ENCODE measurements around the gene PDLIM5.
"Not testable (repeated sequence)": the region's sequence is repeated elsewhere in the genome, so short reads cannot be mapped to it uniquely, and the experiment has no call there.

PDLIM5 gene

DNA sequence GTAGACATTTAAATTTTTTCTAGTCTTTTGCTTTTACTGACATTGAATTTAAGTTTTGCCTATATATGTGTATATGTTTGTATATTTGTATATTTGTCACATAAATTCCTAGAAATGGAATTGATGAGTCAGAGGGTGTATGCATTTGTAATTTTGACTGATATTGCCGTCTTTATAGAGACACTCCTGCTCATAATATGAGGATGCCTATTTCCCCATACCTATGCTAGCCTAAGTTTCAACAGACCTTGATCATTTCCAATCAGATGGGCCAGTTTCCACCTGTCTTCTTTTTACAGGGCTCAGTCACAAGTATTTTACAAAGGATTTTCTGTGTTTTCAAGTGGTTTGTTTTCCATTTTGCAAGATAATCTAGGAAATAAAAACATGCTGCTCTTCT, 10.8 kb downstream of the PDLIM5 start:
- no peak for DNase-seq (ENCODE audit: low read depth)

DNA sequence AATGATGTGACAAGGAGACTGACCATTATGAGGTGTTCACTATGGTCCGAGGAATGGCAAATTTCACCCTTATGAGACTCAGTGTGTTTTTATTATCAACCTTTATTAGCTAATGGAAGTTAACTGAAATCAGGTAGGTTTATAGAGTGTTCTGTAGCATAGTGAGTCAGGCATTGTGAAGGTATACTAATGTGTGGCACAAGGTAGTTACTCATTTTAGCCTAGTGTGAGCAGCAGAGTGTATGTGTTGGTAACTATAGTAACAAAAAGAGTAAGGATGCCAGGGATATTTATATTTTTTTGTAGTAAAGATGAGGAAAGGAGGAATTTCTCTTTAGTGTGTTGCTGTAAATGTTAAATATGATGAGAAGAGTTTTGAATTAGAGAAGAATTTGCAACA, 12.0 kb downstream of the PDLIM5 start:
- peak; percentile 28 for DNase-seq (ENCODE audit: low read depth)

DNA sequence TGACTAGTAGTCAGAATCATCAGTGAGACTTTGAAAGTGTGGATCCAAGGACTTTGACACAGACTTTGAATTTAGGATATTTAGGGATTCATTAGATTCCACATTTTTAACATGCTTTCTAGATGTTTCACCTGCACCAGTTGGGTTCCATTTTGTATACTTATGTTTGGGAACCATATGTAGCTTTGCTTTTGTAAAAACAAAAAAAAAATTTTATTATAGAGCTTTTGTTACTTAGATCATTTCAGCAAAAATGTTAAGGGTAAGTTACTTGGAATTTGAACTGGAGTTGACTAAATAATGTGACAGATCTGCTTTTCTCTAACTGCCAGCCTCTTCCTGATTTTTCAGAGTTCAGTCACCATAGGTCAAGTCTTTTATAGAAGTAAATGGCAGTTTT, 14.6 kb downstream of the PDLIM5 start:
- no peak for DNase-seq (ENCODE audit: low read depth)

DNA sequence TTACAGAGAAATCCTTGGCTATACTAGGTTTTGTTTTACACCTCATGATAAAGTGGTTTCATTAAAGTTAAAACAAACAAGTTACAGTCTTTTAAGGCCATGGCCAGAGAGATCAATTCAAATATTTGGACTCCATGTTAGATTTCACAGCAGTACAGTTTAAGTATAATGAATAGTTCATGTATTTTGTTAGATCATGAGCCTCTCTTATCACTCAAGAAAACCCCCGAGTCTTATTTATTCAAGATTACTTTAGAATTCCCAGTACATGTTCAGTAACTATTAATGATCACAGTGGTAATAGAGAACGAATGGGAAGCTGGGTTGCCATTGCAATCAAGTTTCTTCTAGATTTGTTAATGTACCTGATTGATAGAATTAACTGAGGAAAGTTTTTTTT, 15.2 kb downstream of the PDLIM5 start:
- no peak for DNase-seq (ENCODE audit: low read depth)

DNA sequence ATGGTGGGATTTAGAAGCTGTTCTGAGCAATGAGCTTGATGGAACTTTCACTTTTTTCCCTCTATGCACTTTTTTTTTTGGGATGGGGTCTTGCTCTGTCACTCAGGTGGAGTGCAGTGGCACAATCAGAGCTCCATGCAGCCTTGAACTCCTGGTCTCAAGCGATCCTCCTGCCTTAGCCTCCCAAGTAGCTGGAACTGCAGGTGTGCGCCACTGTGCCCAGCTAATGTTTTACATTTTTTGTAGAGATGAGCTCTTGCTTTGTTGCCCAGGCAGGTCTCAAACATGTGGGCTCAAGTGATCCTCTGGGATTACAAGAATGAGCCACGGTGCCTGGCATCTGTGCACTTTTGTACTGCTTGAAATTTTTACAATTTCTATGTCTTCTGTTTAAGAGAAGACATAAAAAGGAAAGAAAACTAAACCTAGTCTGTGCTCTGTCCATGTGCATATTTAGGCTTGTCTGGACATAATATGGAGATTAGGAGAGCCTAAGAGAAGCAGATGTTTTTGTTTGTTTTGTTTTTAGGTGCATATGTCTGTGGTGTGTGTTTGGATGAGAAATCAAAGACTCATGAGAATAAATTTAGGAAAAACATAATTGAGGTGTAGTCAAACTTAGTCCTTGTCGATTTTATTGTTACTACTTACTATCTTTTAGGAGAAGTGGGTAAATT, 16.5 kb downstream of the PDLIM5 start:
- DNase-seq (ENCODE audit: low read depth) = no peak

DNA sequence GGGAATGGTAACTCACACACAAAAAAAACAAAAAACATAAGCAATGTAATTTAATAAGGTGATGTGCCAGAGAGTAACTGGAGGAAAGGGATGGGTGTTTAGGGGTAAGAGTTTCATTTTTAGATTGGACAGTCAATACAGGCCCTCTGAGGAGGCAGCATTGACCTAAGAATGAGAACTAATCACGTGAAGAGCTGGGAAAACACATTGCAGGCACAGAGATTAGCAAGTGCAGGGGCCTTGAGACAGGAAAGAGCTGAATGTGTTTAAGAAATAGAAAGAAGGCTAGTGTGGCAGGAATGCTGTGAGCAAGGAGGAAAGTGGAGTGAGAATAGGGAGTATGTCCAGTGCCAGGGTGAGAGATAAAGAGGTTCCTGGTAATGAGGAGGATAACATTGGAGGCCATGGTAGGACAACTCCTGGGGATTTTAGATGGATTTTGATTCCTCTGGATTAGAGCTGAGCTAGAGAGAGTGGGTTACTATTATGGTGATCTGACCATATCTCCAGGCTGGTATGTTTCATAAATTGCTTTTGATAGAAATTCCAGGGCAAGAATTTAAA, 17.6 kb downstream of the PDLIM5 start:
- no peak for DNase-seq (ENCODE audit: low read depth)

DNA sequence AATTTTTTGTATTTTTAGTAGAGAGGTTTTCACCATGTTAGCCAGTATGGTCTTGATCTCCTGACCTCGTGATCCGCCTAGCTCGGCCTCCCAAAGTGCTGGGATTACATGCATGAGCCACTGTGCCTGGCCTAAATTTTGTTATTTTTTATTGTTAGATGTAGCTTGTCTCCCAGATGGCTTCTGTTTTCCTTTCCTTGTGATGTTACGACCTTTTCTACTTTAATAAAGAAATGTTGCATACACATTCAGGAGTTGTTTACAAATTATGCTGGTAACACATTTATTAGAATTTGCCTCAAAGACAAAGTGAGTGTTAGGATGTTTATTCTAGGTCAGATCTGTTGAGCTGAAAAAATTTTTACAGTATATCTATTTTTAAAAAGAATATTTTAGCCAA, 18.4 kb downstream of the PDLIM5 start:
- DNase-seq (ENCODE audit: low read depth) = no peak

DNA sequence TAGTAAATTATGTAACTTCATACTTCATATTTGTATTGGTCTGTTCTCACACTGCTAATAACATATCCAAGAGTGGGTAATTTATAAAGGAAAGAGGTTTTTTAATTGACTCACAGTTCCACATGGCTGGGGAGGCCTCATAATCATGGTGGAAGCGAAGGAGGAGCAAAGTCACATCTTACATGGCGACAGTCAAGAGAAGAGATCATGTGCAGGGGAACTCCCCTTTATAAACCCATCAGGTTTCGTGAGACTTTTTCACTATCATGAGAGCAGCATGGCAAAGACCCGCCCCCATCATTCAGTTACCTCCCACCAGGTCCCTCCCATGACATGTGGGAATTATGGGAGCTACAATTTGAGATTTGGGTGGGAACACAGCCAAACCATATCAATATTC, 19.0 kb downstream of the PDLIM5 start:
- not testable (repeated sequence) for DNase-seq (ENCODE audit: low read depth)

DNA sequence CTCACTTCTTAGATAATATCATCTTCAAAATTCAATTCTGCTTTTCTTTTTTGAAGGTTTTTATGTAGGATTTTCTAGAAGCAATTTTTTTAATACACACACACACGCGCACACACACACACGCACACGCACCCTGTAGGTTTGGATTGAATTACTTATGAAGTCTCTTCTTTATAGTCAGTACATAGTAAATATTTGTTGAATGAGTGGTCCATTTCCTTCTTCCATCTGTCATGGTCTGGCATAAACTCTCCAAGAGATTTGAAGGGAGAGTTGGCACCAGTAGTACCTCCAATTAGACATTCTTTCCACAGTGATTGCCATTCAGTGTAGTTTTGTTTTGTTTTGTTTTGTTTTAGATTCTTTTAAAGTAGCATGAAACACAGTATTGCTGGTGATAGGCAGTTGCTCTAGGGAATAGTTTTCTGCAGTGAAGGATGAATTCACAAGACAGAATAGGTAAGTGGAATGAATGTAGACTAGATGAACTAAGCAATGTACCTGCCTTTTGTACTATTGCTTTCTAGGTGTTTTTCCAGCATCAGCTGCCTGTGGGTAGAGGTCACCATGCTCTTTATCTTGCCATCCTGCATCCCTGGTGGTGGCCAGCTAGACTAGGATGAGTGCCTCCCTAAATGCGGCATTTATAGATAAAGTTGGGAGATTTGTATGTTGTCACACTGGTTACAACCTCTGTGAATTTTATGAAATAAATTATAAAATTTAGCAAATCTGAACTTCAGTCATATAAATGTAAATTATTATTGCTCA, 20.5 kb downstream of the PDLIM5 start:
- DNase-seq (ENCODE audit: low read depth) = peak; percentile 77

DNA sequence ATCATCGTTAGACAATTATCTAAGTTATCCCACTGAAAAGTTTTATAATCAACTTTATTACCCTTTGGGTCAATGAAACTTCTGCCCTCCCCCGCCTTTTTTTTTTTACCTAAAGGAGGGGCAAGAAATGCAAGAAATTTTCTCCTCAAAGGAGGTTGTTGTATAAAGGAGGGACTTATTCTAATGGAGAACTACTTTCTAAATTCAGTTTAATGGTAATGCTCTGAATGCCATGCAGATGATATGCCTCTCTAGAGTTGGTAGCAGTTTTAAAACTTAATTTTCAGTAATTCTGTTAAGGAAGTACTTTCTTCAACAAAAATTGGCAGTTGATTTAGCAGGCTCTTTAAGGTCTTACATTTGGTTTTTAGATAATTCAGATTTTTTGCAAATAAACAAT, 23.3 kb downstream of the PDLIM5 start:
- DNase-seq (ENCODE audit: low read depth) = no peak

DNA sequence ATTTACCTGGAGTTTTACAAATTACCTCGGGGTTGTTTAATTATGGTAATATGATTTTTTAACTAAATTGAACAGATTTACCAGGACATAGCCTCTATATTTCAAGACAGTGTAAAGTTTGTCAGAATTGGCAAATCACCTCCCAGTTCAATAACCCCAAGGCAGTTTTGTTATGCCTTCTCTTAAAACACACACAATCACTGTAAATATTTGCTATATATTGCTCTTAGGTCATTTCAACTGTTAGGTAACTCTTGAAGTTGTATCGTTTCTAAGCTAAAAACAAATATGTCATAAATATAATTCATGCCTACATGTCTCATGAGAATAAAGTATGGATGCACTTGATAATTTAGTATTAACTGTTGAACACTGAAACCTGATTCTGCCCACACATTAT, 24.1 kb downstream of the PDLIM5 start:
- DNase-seq (ENCODE audit: low read depth) = no peak

DNA sequence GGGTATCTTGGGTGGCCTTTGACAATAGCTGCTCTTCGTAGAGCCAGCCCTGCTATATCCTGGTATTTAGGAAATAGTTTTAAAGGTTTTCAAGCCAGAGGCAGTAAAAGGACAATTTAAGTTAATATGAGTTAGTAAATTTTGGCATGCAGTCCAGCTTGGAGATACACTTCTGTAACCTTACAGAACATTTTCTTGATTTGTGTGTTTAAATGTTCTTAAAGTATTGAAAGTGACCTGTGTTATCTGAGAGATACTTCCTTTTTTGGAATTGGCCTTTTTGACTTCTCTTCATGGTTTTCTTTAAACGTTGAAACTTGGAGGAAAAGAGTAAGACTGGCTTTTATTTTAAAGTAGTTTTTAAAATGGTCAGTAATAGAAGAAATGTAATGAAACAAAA, 25.5 kb downstream of the PDLIM5 start:
- DNase-seq (ENCODE audit: low read depth) = no peak

DNA sequence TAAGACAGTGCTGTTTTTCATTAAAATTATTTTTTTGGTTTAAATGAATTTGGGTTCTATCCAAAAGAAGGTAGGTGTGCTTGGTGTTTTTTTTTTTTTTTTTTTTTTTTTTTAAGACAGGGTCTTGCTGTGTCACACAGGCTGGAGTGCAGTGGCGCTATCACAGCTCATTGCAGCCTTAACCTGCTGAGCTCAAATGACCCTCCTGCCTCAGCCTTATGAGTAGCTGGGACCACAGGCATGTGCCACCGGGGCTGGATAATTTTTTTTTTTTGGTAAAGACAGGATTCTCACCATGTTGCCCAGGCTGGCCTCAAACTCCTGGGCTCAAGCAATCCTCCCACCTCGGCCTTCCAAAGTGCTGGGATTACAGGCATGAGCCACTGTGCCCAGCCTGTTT, 27.1 kb downstream of the PDLIM5 start:
- DNase-seq (ENCODE audit: low read depth) = not testable (repeated sequence)

DNA sequence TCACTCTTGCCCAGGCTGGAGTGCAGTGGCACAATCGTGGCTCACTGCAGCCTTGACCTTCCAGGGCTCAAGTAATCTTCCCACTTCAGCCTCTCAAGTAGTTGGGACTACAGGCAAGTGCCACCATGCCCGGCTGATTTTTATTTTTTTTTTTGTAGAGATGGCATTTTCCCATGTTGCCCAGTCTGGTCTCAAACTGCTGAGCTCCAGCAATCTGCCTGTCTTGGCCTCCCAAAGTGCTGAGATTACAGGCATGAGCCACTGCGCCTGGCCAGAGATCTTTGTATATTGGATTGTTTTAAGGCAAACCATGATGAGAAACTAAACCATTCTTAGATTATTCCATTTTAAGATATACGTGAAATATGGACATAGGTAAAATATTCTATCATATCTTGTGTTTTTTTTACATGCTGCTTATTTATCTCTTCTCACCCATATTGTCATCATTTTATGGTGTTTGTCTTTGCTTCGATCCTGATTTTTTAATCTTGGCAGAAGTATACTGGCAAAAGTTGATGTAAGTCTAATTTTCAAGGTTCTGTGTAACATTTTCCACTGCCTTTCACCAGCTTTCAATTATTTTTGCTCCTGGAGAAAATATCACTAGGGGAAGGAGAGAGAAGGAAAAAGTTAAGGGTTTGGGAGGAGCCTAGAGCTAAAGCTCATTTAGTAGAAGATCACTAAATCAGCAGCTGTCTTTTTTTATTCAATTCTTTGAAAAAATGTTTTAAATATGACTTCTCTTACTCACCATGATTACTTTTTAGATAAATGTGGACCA, 27.8 kb downstream of the PDLIM5 start:
- DNase-seq (ENCODE audit: low read depth) = no peak

DNA sequence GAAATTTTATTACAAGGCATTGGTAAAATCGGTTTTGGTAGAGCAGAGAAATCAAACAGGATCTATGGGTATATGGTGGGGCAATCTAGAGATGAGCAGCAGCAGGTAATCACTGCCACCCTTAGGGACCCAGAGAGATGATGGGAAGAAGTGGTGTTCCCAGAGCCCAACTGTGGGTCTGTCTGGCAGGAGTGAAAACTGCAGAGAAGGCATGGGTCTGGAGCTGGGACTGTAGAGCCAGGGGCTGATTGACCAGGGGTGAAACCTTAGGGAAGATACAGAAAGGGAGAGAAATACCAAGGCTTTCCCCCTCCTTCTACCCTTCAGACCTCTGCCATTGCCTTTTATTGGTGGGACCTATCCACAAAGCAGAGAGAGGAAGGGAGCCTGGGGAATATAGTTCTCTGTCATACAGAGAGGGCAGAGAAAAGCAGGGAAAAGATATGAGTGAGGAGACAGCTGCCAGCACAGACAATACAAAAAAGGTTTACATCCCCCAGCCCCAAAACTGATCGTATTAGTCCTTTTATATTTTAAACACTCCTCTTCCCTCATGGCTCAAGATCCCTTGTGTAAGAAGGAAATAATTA, 28.7 kb downstream of the PDLIM5 start:
- DNase-seq (ENCODE audit: low read depth) = no peak

DNA sequence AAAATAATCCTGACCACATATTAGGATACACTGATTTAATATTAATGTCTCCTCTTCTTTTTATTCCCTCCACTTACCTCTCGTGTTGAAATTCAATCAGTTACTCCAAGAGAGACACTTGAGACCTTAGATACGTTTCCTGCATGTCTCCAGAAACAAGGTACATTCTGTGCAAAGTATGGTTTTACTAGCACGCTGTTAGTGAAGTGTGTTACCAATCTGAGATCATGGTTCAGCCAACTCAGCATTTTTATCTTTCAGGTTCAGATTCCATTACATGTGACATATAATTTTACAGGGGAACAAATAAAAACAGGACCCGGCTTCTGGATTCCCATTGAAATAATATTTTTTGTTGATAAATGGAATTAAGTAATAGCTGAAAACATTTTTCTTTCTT, 32.2 kb downstream of the PDLIM5 start:
- DNase-seq (ENCODE audit: low read depth) = no peak

DNA sequence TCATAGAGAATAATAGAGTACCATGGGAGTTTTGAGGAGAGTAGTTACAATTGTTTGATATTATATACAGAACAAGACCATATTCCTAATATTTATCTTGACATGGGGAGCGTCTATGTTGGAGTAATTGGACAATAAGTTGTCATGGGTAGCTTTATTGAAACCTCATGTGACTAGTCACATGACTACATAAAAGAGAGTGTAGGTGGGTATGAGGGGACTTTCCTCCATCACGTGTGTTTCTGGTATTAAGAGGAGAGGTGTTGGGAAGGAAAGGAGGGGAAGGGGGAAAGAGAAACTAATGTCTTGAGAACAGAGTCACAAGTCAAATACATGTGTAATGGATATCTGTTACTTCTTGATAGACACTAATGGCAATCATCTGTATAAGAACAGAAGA, 33.1 kb downstream of the PDLIM5 start:
- DNase-seq (ENCODE audit: low read depth) = no peak

DNA sequence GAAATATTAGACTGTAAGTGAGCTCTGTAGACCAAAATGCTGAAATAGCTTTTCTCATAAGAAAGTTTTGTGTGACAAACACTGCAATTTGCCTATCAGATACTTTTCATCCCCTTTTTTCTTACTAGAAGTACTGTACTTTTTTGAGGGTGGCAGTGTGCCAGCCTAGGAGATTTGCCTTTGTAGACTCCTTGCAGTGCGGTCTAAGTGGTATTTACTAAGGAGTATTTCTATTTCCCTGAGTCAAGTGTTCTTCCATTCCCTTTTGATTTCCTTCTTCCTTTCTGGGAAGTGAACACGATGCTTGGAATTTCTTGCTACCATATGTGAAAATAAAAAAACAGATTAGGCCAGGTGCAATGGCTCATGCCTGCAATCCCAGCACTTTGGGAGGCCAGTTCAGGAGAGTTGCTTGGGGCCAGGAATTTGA, 34.6 kb downstream of the PDLIM5 start:
- peak; percentile 66 for DNase-seq (ENCODE audit: low read depth)

DNA sequence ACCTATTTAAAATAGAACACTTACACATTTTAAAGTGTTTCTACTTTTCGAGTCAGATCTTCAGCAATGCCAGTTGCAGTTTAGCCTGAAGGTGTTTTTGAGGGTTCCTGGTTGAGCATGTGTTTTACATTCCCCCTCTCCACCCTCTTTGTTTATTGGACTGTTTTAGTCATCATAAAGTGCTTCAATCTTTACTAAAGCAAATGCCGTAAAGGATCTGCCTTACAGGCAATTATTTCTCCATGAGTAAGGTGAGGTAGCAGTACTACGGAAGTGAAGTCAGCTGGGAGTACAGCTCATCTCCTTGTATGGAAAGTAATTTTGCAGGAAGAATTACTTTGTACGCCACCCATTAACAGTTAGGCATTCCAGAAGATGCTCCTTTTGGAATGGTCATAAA, 36.9 kb downstream of the PDLIM5 start:
- peak; percentile 96 for DNase-seq (ENCODE audit: low read depth)

DNA sequence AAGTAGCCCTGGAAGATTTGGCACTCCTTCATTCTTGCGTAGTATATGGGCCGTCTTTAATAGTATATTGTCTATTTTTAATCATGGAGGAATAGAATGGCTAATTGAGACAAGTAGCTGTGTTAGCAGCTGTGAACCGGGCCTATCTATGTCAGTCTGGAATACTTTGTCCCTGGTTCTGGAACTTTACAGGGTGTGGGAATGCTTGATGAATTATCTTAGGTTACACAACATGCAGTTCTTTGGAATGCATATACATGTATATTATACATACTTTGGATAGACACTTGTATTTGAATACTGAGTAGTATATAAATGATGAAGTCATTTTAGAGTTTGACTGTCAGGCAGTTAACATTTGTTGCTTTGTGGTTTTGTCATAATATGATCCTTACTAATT, 37.4 kb downstream of the PDLIM5 start:
- peak; percentile 30 for DNase-seq (ENCODE audit: low read depth)

DNA sequence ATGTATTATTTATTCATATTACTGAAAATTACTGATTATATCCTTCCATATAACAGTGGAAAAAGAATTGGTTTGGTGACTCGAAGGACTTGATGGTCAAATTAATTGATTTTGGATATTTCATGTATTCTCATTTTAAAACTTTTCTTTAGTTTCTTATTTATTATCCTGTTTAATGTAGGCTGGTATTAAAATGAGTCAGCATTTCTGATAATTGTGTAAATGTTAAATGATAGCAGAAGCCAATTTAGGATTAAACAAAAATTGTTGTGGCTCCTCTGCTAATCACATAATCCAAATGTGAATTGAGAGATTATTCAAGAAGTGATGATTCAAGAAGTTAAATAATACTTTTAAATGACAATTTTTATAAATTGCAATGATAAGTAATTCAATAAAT, 38.7 kb downstream of the PDLIM5 start:
- DNase-seq (ENCODE audit: low read depth) = no peak

DNA sequence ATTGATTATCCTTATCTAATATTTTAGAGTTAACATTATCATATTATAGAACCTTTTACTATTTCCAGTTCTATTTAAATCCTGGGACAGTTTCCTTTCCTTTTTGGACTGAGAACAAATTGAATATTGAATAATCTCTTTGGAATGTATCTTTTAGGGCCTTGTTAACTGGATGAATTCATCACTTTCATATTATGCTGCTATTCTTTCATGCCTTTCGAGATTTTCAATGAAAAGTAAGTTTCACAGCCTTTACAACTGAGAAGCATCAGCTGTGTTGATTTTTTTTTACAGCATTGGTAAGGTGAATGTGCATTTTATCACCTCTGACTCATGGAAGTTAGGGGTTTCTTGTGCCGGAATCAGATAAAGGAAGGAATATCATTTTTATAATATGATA, 39.6 kb downstream of the PDLIM5 start:
- peak; percentile 71 for DNase-seq (ENCODE audit: low read depth)

Data from ELR (cell line).